ENCODE measurements around the gene LSS. TPM values are rescaled to one million over a fixed set of nuclear protein-coding genes. Genes with fewer than 3 reads are reported as not detected.

Gene LSS
- total RNA-seq, 3 donors from 2014 or later (not counting 1 experiment from before 2014, with no cell fraction given) = 59.9 to 82.2 (median 62.7) TPM

DNA sequence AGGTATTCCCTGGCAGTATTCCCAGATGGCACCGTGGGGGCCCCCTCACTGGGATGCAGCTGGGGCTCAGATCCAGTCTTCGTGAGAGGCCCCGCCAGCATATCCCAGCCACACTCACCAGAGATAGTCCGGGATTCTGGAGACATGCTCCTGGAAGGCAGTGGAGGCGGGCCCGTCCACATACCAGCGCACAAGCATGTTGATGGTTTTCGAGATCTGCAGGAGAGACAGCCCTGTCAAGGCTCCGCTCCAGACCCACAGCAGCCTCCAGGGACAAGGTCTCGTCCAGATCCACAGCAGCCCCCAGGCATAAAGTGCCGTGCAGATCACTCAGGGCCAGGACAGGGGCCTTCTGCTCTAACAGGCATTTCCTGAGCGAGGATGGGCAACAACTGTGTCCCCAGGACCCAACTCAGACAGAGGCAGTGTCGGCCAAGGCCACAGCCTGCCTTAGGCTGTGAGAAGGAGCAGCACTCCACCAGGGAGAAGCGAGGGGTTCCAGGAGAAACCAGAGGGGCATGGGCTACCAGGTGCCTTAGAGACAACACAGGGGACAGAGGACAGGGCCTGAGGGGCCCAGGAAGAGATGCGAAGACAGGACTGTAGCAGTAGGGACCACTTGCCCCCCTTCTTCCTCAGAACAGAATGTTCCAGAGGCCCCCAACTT is 14.8 kb downstream of the LSS start:
- Mint-ChIP-seq H3K27me3 (ENCODE audit: low read depth in 2 of 2) (no peaks in the 10 kb centered on the region), H3K4me1 (peaks cover 0 to 5% of the 10 kb centered on the region in 2 donors), H3K9me3 (no peaks in the 10 kb centered on the region), H3K27ac (no peak overlapping the region), H3K36me3 (no peaks in the 10 kb centered on the region), H3K4me3 (no peak overlapping the region)
- H3K27ac ChIP-seq (ENCODE audit: low read length) = no peak overlapping the region
- H3K4me3 ChIP-seq (ENCODE audit: low read length) = no peak overlapping the region
- intact Hi-C loops (cut with micrococcal nuclease) = no loop called here
- H3K4me1 ChIP-seq (ENCODE audit: control insufficient read depth, insufficient read depth, low read length) = no peaks in the 10 kb centered on the region
- TF ChIP-seq, protein P1, sequence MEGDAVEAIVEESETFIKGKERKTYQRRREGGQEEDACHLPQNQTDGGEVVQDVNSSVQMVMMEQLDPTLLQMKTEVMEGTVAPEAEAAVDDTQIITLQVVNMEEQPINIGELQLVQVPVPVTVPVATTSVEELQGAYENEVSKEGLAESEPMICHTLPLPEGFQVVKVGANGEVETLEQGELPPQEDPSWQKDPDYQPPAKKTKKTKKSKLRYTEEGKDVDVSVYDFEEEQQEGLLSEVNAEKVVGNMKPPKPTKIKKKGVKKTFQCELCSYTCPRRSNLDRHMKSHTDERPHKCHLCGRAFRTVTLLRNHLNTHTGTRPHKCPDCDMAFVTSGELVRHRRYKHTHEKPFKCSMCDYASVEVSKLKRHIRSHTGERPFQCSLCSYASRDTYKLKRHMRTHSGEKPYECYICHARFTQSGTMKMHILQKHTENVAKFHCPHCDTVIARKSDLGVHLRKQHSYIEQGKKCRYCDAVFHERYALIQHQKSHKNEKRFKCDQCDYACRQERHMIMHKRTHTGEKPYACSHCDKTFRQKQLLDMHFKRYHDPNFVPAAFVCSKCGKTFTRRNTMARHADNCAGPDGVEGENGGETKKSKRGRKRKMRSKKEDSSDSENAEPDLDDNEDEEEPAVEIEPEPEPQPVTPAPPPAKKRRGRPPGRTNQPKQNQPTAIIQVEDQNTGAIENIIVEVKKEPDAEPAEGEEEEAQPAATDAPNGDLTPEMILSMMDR (IDR thresholded peaks at IDR 0.05) = no peak
- WGBS (ENCODE audit: insufficient coverage) = 95% methylated on average over 15 of the region's 15 CpGs
- DNase-seq (no peak), ATAC-seq (no peak)
- peaks cover 2% of the 10 kb centered on the region for H3K36me3 ChIP-seq (ENCODE audit: control insufficient read depth, insufficient read depth, low read length)
- no peaks in the 10 kb centered on the region for H3K9me3 ChIP-seq (ENCODE audit: control insufficient read depth, insufficient read depth, low read length)
- no peaks in the 10 kb centered on the region for H3K27me3 ChIP-seq (ENCODE audit: control insufficient read depth, insufficient read depth, low read length)

DNA sequence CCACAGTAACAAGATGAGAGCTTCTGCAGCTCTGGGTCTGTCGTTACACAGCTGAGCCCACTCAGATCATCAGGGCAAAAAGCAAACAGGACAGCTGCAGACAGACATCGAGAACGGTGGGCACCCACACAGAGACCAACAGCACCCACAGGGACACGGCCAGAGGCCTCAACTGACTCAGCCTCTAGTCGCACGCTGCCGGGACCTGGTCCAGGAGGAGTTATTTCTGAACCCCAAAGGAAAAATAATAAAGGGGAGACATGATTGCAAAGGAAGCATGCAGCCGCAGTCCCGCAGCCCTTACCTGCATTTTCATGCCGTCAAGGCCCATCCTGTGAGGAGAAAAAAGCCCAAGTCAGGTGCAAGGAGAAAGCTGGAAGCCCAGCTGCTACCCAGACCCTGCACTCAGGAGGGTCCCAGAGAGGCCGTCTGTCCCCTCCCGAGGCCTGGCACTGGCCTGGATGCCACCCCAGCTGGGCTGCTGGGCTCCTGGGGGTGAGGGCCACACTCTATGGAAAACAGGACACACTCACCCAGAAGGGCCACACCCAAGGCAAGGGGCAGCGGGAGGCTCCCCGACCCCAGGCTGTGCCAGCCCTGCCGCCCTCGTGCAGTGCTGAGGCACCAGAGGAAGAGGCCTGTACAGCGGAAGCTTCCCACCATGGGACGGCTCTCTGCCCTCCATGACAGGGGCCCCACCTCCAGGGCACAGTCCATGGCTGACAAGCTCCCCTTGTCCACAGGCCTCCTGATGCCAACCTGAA is 15.7 kb downstream of the LSS start:
- H3K4me1 Mint-ChIP-seq = peaks cover 0 to 5% of the 10 kb centered on the region in 2 donors
- TF ChIP-seq, protein P1 (IDR thresholded peaks at IDR 0.05) = no peak
- Histone ChIP-seq H3K9me3 (ENCODE audit: control insufficient read depth, insufficient read depth, low read length) (no peaks in the 10 kb centered on the region), H3K36me3 (ENCODE audit: control insufficient read depth, insufficient read depth, low read length) (peaks cover 2% of the 10 kb centered on the region), H3K4me1 (ENCODE audit: control insufficient read depth, insufficient read depth, low read length) (no peaks in the 10 kb centered on the region), H3K4me3 (ENCODE audit: low read length) (no peak overlapping the region), H3K27me3 (ENCODE audit: control insufficient read depth, insufficient read depth, low read length) (no peaks in the 10 kb centered on the region), H3K27ac (ENCODE audit: low read length) (no peak overlapping the region)
- no peak for ATAC-seq
- intact Hi-C loops (cut with micrococcal nuclease) = no loop called here
- no peaks in the 10 kb centered on the region for H3K9me3 Mint-ChIP-seq
- H3K27ac Mint-ChIP-seq = no peak overlapping the region
- 94% methylated on average over 18 of the region's 18 CpGs for WGBS (ENCODE audit: insufficient coverage)
- no peaks in the 10 kb centered on the region for H3K36me3 Mint-ChIP-seq
- no peaks in the 10 kb centered on the region for H3K27me3 Mint-ChIP-seq (ENCODE audit: low read depth in 2 of 2)
- no peak for DNase-seq
- H3K4me3 Mint-ChIP-seq = no peak overlapping the region

DNA sequence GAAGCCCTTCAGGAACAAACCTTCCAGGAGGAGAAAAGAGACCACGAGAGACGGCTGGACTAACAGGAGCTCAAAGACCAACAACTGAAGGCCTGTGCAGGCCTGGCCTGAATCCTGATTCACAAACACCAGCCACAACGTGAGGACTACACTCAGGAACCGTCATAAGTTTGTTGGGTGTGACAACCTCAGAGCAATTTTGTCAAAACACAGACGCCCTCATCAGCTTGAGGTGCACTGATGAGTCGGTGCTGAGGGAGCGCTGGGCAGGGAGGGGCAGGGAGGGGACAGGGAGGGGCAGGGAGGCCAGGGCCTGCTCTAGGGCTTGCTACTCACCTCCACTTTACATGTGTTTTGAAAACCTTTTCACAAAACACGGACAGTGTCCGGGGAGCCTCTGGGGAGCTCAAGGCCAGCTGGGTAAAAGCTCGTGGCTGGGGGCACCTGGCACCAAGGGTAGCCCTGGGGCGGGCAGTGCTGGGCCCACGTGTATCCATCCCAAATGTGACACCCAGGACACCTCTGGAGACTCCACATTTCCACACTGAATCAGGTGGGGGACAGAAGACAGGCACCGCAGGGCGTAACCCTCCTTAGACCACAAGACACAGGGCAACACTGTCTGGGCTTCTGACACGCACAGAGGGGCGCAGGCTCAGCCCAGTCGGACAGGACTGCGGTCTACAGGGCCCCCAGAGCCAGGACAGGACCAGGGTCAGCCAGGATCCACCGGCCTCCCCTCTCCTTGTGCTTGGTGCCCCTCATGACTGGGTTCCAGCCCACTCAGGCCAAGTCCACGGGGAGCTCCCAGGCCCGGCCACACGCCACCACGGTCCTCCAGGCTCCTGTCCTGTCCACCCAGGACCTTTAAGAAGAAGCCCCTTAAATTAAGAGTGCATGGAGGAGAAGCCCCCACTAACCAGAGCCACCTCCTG is 16.5 kb downstream of the LSS start:
- Mint-ChIP-seq H3K36me3 (no peaks in the 10 kb centered on the region), H3K27ac (no peak overlapping the region), H3K4me3 (no peak overlapping the region), H3K9me3 (no peaks in the 10 kb centered on the region), H3K27me3 (ENCODE audit: low read depth in 2 of 2) (no peaks in the 10 kb centered on the region), H3K4me1 (peaks cover 0 to 5% of the 10 kb centered on the region in 2 donors)
- ATAC-seq (no peak), DNase-seq (no peak)
- Histone ChIP-seq H3K4me1 (ENCODE audit: control insufficient read depth, insufficient read depth, low read length) (no peaks in the 10 kb centered on the region), H3K4me3 (ENCODE audit: low read length) (no peak overlapping the region), H3K27ac (ENCODE audit: low read length) (no peak overlapping the region), H3K27me3 (ENCODE audit: control insufficient read depth, insufficient read depth, low read length) (no peaks in the 10 kb centered on the region), H3K9me3 (ENCODE audit: control insufficient read depth, insufficient read depth, low read length) (no peaks in the 10 kb centered on the region), H3K36me3 (ENCODE audit: control insufficient read depth, insufficient read depth, low read length) (peaks cover 2% of the 10 kb centered on the region)
- intact Hi-C loops (cut with micrococcal nuclease) = no loop called here
- TF ChIP-seq, protein P1 (IDR thresholded peaks at IDR 0.05) = no peak
- 92% methylated on average over 23 of the region's 23 CpGs for WGBS (ENCODE audit: insufficient coverage)

All from natural killer cell (primary cell).